Omental fat pad (tissue), 4 donors: ENCODE results near the gene LATS2. TPM values are rescaled to one million over a fixed set of nuclear protein-coding genes. Genes with fewer than 3 reads are reported as not detected.

Experiments
- ATAC-seq: fragments of 150-250 bp; one replicate; pipeline ENCODE4 v1.9.1; 2016; ENCODE audit warnings: mild to moderate bottlenecking, moderate library complexity; ENCODE audit not compliant: low FRiP score
- DNase-seq: peaks from one replicate; pipeline ENCODE4 v3.0.0-alpha.2; 2019; ENCODE audit warnings: low spot score
- CTCF ChIP-seq, 3 donors: fragments of 450-650 bp; IDR thresholded peaks; one replicate each; pipeline ENCODE4 v1.5.1; 2016 to 2017; ENCODE audit warnings: antibody characterized with exemption in 3 of 3, mild to moderate bottlenecking in 3 of 3, moderate library complexity in 2 of 3
- total RNA-seq, 4 donors: library from RNA; depleted of rRNA; stranded (reverse); fragments of >200 nt; gene quantifications; one replicate each; pipeline ENCODE4 v1.1.0, GENCODE V29; 2016

The LATS2 gene
- total RNA-seq, 4 donors from 2014 or later: 27.6 to 48.0 (median 36.4) TPM

GRCh38 chr13:21033212-21033840, 28.1 kb downstream of the LATS2 start:
- ATAC-seq (peak; percentile 61), DNase-seq (no peak)
- no peak for TF ChIP-seq CTCF (IDR thresholded peaks at IDR 0.05)

GRCh38 chr13:21032656-21033055, 28.7 kb downstream of the LATS2 start:
- TF ChIP-seq CTCF (IDR thresholded peaks at IDR 0.05): no peak
- DNase-seq (no peak), ATAC-seq (no peak)

- no peak for TF ChIP-seq CTCF (IDR thresholded peaks at IDR 0.05)
- DNase-seq (no peak), ATAC-seq (no peak)
Observed at GRCh38 chr13:21031594-21032275, 29.7 kb downstream of the LATS2 start.

GRCh38 chr13:21025539-21025938, 35.8 kb downstream of the LATS2 start:
- no peak for TF ChIP-seq CTCF (IDR thresholded peaks at IDR 0.05)
- no peak for ATAC-seq

GRCh38 chr13:21022056-21022979, 39.1 kb downstream of the LATS2 start:
- TF ChIP-seq CTCF (IDR thresholded peaks at IDR 0.05): no peak
- ATAC-seq (no peak), DNase-seq (no peak)

More at GRCh38 chr13:21025539-21025938, 35.8 kb downstream of the LATS2 start:
- DNase-seq: no peak

- no peak for TF ChIP-seq CTCF (IDR thresholded peaks at IDR 0.05)
- ATAC-seq (no peak), DNase-seq (no peak)
Observed at GRCh38 chr13:21020581-21020980, 40.8 kb downstream of the LATS2 start.
